Naive thymus-derived CD8-positive, alpha-beta T cell (primary cell): ENCODE measurements around the gene IGSF6. TPM values are rescaled to one million over a fixed set of nuclear protein-coding genes. Genes with fewer than 3 reads are reported as not detected.
A peak's percentile ranks its signal among the peaks of the same experiment; 100 is the strongest.
"Not testable (repeated sequence)": the region's sequence is repeated elsewhere in the genome, so short reads cannot be mapped to it uniquely, and the experiment has no call there.

Source experiments
- ATAC-seq, 2 donors: fragments of 150-1000 bp; cut with Tn5 transposase in 1 of 2; sonication (Bioruptor Pico), chemical (Tn5 transposase) in 1 of 2; 1 replicate in 1 of 2; 2 replicates in 1 of 2; pipeline ENCODE4 v1.10.0; 2021; ENCODE audit warnings: mild to moderate bottlenecking in 2 of 2, moderate library complexity in 2 of 2
- POLR2A ChIA-PET: fragments of 350-600 bp; sonication (Branson Sonifier 250); formaldehyde crosslinking; loops from one replicate; lab custom pipeline; 2021; ENCODE audit warnings: antibody characterized with exemption; lab: Charles Lee
- DNase-seq, 10 donors: peaks; one replicate each; pipeline versions ENCODE4 v3.0.0 to v3.0.0-alpha.2; 2020 to 2022
- H3K27ac Mint-ChIP-seq, 10 donors: one replicate each; pipeline ENCODE4 v1.8.0; 2020 to 2022; ENCODE audit warnings: mild to moderate bottlenecking in 10 of 10, mixed read lengths in 10 of 10, moderate library complexity in 4 of 10, inconsistent platforms in 1 of 10
- H3K27me3 Mint-ChIP-seq, 5 donors: one replicate each; pipeline ENCODE4 v1.8.0; 2021 to 2022; ENCODE audit warnings: mixed read lengths in 5 of 5
- H3K36me3 Mint-ChIP-seq, 3 donors: one replicate each; pipeline ENCODE4 v1.8.0; 2020 to 2022; ENCODE audit warnings: mixed read lengths in 3 of 3, mild to moderate bottlenecking in 2 of 3, inconsistent platforms in 1 of 3
- H3K4me1 Mint-ChIP-seq, 4 donors: one replicate each; pipeline ENCODE4 v1.8.0; 2021 to 2022; ENCODE audit warnings: mixed read lengths in 4 of 4
- H3K4me3 Mint-ChIP-seq, 10 donors: one replicate each; pipeline ENCODE4 v1.8.0; 2020 to 2022; ENCODE audit warnings: mild to moderate bottlenecking in 10 of 10, mixed read lengths in 10 of 10, moderate library complexity in 6 of 10, inconsistent platforms in 1 of 10
- H3K9me3 Mint-ChIP-seq, 9 donors: one replicate each; pipeline ENCODE4 v1.8.0; 2020 to 2022; ENCODE audit warnings: mixed read lengths in 9 of 9, mild to moderate bottlenecking in 3 of 9, inconsistent platforms in 1 of 9, moderate library complexity in 1 of 9
- polyA plus RNA-seq, 3 donors: library from polyadenylated mRNA; unstranded; fragments of 300-500 nt; fragmentation: Illumina TruSeq; gene quantifications; one replicate each; pipeline ENCODE4 v1.2.3, GENCODE V29; 2021
- total RNA-seq, 8 experiments: library from RNA in 2 of 8; stranded (reverse) in 2 of 8; gene quantifications; one replicate each; pipeline ENCODE4 v1.2.3 and lab custom pipeline; 2021 to 2026

Gene IGSF6
- total RNA-seq, result under 1 TPM; 0.57 to 0.69 TPM
- under 1 TPM; 0.16 to 0.28 (median 0.22) TPM for polyA plus RNA-seq
- 0 to 2.0 (median 0.33) reads per million in 6 experiments for total RNA-seq (lab: John Stamatoyannopoulos, UW)

GRCh38 chr16:21652453-21652852 lies at the start of gene IGSF6:
Gene IGSF6 (minus strand): TSS chr16:21652608. CDS start chr16:21652598, 10 bp downstream.
- Mint-ChIP-seq H3K4me3 (peak within 1 kb of the TSS in 1 of 10 donors; percentile 57), H3K36me3 (peaks cover 0 to 38% (median 7%) of the 10 kb centered on the region in 3 donors), H3K27ac (peak within 1 kb of the TSS in 2 of 10 donors; percentile 70 to 76), H3K27me3 (no peaks in the 10 kb centered on the region), H3K4me1 (peaks cover 10 to 84% (median 35%) of the 10 kb centered on the region in 4 donors), H3K9me3 (no peaks in the 10 kb centered on the region)
- DNase-seq, result no peak
- no peak for ATAC-seq
- POLR2A ChIA-PET, result no interaction called here

GRCh38 chr16:21701271-21701670 lies 48.9 kb upstream of the IGSF6 start:
- H3K9me3 Mint-ChIP-seq, result no peaks in the 10 kb centered on the region
- peaks cover 0 to 8% (median under 1%) of the 10 kb centered on the region in 5 donors for H3K27me3 Mint-ChIP-seq
- DNase-seq (no peak), ATAC-seq (no peak)
- H3K27ac Mint-ChIP-seq, result no peak overlapping the region
- H3K4me3 Mint-ChIP-seq, result no peak overlapping the region
- H3K4me1 Mint-ChIP-seq, result peaks cover 0 to 10% (median 0%) of the 10 kb centered on the region in 4 donors
- H3K36me3 Mint-ChIP-seq, result no peaks in the 10 kb centered on the region
- POLR2A ChIA-PET, result no interaction called here

- peaks cover 0 to 7% (median 2%) of the 10 kb centered on the region in 5 donors for H3K27me3 Mint-ChIP-seq
- no peaks in the 10 kb centered on the region for H3K36me3 Mint-ChIP-seq
- H3K4me1 Mint-ChIP-seq, result peaks cover 0 to 3% (median 0%) of the 10 kb centered on the region in 4 donors
- H3K4me3 Mint-ChIP-seq, result no peak overlapping the region
- H3K9me3 Mint-ChIP-seq, result no peaks in the 10 kb centered on the region
- DNase-seq (no peak), ATAC-seq (no peak)
- peak overlapping the region in 1 of 10 donors; percentile 26 for H3K27ac Mint-ChIP-seq
- POLR2A ChIA-PET, result no interaction called here
These were observed 46.0 kb upstream of the IGSF6 start for GRCh38 chr16:21698169-21699032.

- POLR2A ChIA-PET, result no interaction called here
- DNase-seq (no peak), ATAC-seq (no peak)
- no peak overlapping the region for H3K4me3 Mint-ChIP-seq
- H3K4me1 Mint-ChIP-seq, result no peaks in the 10 kb centered on the region
- no peaks in the 10 kb centered on the region for H3K36me3 Mint-ChIP-seq
- H3K9me3 Mint-ChIP-seq, result no peaks in the 10 kb centered on the region
- peaks cover 0 to 4% (median 2%) of the 10 kb centered on the region in 5 donors for H3K27me3 Mint-ChIP-seq
- H3K27ac Mint-ChIP-seq, result no peak overlapping the region
These were observed 44.6 kb upstream of the IGSF6 start for GRCh38 chr16:21697032-21697431.

GRCh38 chr16:21694609-21695008 lies 42.2 kb upstream of the IGSF6 start:
- no peak for ATAC-seq
- H3K27ac Mint-ChIP-seq, result peak overlapping the region in 1 of 10 donors; percentile 9

GRCh38 chr16:21690967-21691366 lies 38.6 kb upstream of the IGSF6 start:
- ATAC-seq, H3K36me3 Mint-ChIP-seq, H3K4me1 Mint-ChIP-seq, H3K4me3 Mint-ChIP-seq, H3K27me3 Mint-ChIP-seq, POLR2A ChIA-PET, DNase-seq, H3K9me3 Mint-ChIP-seq, H3K27ac Mint-ChIP-seq: not testable (repeated sequence)

More at GRCh38 chr16:21694609-21695008, 42.2 kb upstream of the IGSF6 start:
- POLR2A ChIA-PET, result no interaction called here
- Mint-ChIP-seq H3K4me3 (no peak overlapping the region), H3K36me3 (no peaks in the 10 kb centered on the region), H3K4me1 (no peaks in the 10 kb centered on the region), H3K27me3 (peaks cover 0 to 12% (median 4%) of the 10 kb centered on the region in 5 donors), H3K9me3 (no peaks in the 10 kb centered on the region)
- no peak for DNase-seq

- Mint-ChIP-seq H3K4me1 (peaks cover 0 to 3% (median 0%) of the 10 kb centered on the region in 4 donors), H3K4me3 (no peak overlapping the region), H3K27me3 (peaks cover 0 to 10% (median 2%) of the 10 kb centered on the region in 5 donors), H3K9me3 (peaks cover 0 to 6% (median 2%) of the 10 kb centered on the region in 9 donors), H3K36me3 (no peaks in the 10 kb centered on the region), H3K27ac (no peak overlapping the region)
- ATAC-seq (no peak), DNase-seq (no peak)
- POLR2A ChIA-PET, result no interaction called here
These were observed 36.7 kb upstream of the IGSF6 start for GRCh38 chr16:21689107-21689506.

GRCh38 chr16:21685034-21685455 lies 32.6 kb upstream of the IGSF6 start:
- H3K9me3 Mint-ChIP-seq, result peaks cover 0 to 6% (median 2%) of the 10 kb centered on the region in 9 donors
- POLR2A ChIA-PET, result no interaction called here
- no peaks in the 10 kb centered on the region for H3K36me3 Mint-ChIP-seq
- H3K4me3 Mint-ChIP-seq, result no peak overlapping the region
- H3K27me3 Mint-ChIP-seq, result peaks cover 6 to 18% (median 7%) of the 10 kb centered on the region in 5 donors
- H3K27ac Mint-ChIP-seq, result no peak overlapping the region
- ATAC-seq (no peak), DNase-seq (no peak)
- peaks cover 0 to 4% (median 0%) of the 10 kb centered on the region in 4 donors for H3K4me1 Mint-ChIP-seq

- DNase-seq (peak in 8 of 10 donors; percentile 5 to 28 (median 16)), ATAC-seq (no peak)
- Mint-ChIP-seq H3K36me3 (no peaks in the 10 kb centered on the region), H3K4me3 (no peak overlapping the region), H3K4me1 (peaks cover 0 to 4% (median 0%) of the 10 kb centered on the region in 4 donors), H3K27me3 (peaks cover 6 to 18% (median 7%) of the 10 kb centered on the region in 5 donors), H3K27ac (no peak overlapping the region), H3K9me3 (peaks cover 0 to 6% (median 2%) of the 10 kb centered on the region in 9 donors)
- POLR2A ChIA-PET, result no interaction called here
These were observed 31.8 kb upstream of the IGSF6 start for GRCh38 chr16:21684199-21684598.

- Mint-ChIP-seq H3K4me1 (peaks cover 0 to 4% (median 0%) of the 10 kb centered on the region in 4 donors), H3K27ac (no peak overlapping the region), H3K9me3 (peaks cover 0 to 2% (median 0%) of the 10 kb centered on the region in 9 donors), H3K4me3 (no peak overlapping the region), H3K27me3 (peaks cover 6 to 18% (median 8%) of the 10 kb centered on the region in 5 donors), H3K36me3 (no peaks in the 10 kb centered on the region)
- POLR2A ChIA-PET, result no interaction called here
- ATAC-seq (no peak), DNase-seq (no peak)
These were observed 30.8 kb upstream of the IGSF6 start for GRCh38 chr16:21683184-21683583.

GRCh38 chr16:21680714-21681113 lies 28.3 kb upstream of the IGSF6 start:
- H3K9me3 Mint-ChIP-seq, H3K4me1 Mint-ChIP-seq, ATAC-seq, H3K36me3 Mint-ChIP-seq, H3K4me3 Mint-ChIP-seq, H3K27ac Mint-ChIP-seq, POLR2A ChIA-PET, DNase-seq: not testable (repeated sequence)
- H3K27me3 Mint-ChIP-seq, result peaks cover 7 to 18% (median 9%) of the 10 kb centered on the region in 5 donors

GRCh38 chr16:21674456-21674855 lies 22.0 kb upstream of the IGSF6 start:
- ATAC-seq, H3K4me1 Mint-ChIP-seq, H3K4me3 Mint-ChIP-seq, POLR2A ChIA-PET, H3K27ac Mint-ChIP-seq, H3K27me3 Mint-ChIP-seq, DNase-seq: not testable (repeated sequence)
- peaks cover 0 to 24% (median 1%) of the 10 kb centered on the region in 9 donors for H3K9me3 Mint-ChIP-seq
- H3K36me3 Mint-ChIP-seq, result peaks cover 0 to 12% (median 4%) of the 10 kb centered on the region in 3 donors

GRCh38 chr16:21673469-21673868 lies 21.1 kb upstream of the IGSF6 start:
- Mint-ChIP-seq H3K27me3 (peaks cover 2 to 9% (median 4%) of the 10 kb centered on the region in 5 donors), H3K4me3 (no peak overlapping the region), H3K4me1 (no peaks in the 10 kb centered on the region), H3K9me3 (peaks cover 0 to 24% (median 1%) of the 10 kb centered on the region in 9 donors), H3K27ac (no peak overlapping the region), H3K36me3 (peaks cover 0 to 12% (median 4%) of the 10 kb centered on the region in 3 donors)
- ATAC-seq (no peak), DNase-seq (no peak)
- POLR2A ChIA-PET, result no interaction called here
